Embryonic facial prominence (tissue), 1 donor: ENCODE data around the gene OPRL1.

ENCODE experiments used
- DNase-seq: peaks from one replicate; pipeline ENCODE4 v3.0.0-alpha.2; 2016; ENCODE audit errors: extremely low spot score

OPRL1 gene

DNA sequence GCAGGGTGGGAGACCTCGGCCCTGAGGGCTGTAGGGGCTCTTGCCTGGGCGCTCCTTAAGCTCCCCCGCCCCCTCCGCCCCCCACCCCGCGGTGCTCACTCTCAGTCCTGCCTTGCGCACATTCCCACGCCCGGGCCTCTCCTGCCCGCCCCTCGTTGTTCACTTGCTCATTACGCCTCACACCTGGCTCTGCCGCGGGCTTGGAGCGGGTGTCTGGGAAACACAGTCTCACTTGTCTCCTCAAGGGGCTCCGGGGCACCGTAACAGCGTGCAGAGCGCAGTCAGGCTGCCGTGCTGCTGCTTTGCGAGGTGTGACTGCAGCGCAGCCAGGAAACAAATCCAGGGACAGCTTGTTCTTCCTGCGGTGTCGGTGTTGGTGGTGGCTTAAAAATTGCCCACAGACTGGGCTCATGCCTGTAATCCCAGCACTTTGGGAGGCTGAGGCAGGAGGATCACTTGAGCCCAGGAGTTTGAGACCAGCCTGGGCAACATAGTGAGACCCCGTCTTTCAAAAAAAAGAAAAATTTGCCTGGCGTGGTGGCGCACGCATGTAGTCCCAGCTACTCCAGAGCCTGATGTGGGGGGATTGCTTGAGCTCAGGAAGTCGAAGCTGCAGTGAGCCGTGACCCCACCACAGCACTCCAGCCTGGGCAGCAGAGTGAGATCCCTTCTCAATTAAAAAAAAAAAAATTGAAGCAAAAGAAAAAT lies 22.9 kb downstream of the OPRL1 start:
- no peak for DNase-seq

DNA sequence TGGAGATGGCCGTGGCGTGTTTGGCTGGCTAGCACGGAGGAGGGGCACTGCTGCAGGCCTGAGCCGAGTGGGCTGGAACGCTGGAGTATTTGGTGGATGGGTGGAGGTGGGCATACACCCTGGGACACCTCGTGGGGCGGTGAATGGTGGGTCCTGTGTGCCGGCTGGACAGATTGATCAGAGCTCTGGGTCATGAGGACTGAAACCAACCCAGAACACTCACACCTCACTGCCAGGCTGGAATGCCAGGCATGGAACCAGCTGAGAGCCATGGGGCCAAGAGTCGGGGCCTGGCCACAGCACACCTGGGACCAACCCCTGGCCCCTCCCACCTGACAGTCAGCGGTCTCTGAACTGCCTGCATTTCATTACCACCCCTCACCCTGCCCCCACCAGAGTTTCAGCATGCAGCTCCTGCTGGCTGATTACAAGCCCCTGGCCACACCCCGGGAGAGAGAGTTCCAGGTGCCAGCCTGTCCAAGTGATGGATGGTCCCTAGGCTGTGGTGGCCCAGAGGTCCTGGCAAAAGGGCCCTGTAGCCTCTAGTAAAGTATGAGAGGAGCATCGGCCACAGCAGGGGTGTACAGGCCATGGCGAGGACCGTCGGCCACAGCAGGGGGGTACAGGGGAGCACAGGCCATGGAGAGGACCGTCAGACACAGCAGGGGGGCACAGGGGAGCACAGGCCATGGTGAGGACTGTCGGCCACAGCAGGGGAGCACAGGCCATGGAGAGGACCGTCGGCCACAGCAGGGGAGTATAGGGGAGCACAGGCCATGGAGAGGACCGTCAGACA lies 24.2 kb downstream of the OPRL1 start:
- no peak for DNase-seq

DNA sequence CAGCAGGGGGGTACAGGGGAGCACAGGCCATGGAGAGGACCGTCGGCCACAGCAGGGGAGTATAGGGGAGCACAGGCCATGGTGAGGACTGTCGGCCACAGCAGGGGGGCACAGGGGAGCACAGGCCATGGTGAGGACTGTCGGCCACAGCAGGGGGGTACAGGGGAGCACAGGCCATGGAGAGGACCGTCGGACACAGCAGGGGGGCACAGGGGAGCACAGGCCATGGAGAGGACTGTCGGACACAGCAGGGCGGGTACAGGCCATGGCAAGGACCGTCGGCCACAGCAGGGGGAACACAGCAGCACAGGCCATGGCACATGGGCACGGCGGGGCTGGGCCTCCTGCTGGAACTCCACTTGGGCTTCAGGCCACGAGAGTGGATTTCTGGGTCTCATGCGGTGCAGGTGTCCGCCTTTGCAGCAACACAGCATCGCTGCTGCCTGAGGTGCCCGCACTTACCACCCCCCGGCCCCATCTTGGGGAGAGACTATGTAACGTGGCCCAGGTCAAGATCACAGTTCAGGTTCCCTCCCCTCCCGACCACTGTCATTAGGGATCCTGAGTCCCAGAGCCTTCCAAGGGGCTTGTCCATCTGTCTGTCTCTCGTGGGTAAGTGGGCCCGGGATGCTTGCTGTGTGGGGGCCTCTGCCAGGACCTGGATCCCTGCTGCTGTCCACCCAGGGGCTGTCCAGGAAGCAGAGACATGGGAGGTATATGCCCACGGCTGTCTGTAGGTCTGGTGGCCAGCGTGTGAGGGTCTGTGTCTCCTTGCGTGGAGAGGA lies 25.0 kb downstream of the OPRL1 start:
- no peak for DNase-seq

DNA sequence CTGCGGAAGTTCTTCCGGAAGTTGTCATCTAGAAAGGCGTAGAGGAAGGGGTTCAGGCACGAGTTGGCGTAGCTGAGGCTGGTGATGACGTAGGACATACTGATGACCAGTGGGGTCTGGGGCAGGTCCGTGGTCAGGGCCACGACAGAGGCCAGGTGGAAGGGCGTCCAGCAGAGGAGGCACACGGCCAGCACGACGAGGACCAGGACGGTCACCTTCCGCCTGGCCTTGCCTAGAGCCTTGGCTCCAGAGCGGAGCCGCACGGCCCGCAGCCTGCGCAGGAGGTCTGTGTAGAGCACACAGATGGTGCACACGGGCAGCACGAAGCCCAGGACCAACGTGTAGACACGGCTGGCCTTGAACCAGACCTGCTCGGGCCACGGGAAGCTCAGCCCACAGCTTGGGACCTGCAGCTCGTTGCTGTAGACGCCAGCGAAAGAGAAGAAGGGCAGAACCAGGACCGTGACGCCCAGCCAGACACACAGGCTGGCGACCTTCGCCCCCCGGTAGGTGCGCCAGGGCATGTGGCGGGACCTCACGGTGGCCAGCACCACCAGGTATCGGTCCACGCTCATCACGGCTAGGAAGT lies 26.1 kb downstream of the OPRL1 start:
- DNase-seq = no peak

DNA sequence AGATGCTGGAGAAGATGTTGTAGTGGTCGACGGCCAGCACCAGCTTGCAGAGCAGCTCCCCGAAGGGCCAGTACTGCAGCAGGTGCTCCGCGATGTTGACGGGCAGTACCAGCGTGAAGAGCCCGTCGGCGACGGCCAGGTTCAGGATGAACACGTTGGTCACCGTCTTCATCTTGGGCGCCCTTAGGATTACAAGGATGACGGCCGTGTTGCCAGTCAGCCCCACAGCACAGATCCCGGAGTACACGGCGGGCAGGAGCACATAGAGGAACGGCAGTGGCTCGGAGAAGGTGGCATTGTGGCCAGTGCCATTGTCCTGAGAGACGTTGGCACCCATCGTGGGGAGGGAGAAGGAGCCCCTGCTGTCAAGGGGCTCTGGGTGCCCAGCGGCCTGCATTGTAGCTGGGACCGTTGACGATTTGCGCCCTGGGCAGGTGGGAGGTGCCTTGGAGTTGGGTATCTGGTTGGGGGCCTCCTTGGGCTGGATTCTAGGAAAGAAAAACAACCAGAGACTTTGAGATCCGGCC lies 26.6 kb downstream of the OPRL1 start:
- no peak for DNase-seq

DNA sequence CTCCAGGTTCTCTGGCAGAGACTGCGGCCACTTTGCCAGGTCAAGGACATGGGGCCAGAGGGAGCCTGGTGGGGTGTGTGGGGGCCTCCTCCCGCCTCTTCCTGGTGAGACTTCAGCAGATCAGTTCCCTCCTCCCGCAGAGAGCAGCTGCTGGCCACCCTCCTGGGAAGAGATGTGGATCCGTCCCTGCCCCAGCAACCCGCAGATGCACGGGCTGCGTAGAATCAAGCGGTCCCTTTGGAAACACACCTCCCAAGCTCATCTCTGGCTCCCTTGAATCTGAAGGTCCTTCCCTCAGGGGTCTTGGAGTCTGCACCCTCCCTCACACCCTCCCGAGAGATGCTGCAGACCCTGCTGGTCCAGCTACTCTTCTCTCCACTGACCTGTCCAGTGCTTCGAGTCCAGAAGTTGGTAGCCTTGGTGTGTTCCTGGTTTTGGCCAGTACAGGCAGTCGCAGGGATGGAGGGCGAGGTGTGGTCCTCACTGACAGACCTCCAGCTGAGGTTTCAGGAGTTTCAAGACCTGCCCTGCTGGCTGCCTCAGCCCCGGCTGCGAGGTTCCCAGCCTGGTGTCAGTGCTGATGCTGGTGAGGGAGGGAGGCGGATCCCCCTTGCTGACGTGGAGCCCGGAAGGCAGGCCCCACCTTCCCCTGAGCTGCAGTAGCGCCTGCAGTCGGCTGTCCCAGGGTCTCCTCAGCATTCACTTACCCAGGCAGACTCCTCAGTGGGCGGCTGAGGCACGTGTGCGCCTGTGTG lies 27.3 kb downstream of the OPRL1 start, which contains the start of gene NPBWR2:
NPBWR2 (minus strand) TSS at position 585 of the 755 bp plus-strand sequence. CDS start 734 bp downstream, outside the sequence.
- no peak for DNase-seq

DNA sequence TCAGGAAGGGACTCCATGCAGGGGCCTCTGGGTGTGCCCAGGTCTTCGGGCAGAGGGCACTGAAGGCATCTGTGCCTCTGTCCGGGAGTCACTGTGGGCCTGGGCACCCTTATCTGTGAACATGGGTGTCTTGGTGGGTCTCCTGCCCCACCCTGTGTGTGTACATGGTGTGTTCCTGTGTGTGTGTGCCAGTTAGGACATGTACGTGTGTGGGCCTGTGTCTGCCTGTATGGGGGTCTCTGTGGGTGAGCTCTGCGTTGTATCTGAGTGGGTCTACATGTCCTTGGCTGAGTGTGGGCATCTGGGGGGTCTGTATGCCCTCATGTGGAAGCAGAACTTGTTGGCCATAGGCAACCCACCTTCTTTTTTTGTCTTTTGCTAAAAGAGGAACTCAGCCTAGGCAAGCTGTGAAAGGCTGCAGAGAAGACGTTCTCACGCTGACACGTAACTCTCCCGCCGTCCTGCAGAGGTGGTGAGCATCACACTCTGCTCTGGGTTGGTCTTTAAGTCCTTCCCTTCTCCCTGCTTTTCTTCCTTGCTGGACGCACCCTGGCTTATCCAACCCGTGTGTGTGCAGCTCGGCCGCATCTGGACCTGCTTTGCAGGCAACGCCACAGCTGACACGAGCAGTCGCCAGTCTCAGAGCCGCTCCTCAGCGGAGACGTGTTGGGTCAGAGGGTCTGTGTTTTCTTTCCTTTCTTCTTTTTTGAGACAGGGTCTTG lies 28.0 kb downstream of the OPRL1 start:
- DNase-seq = no peak

DNA sequence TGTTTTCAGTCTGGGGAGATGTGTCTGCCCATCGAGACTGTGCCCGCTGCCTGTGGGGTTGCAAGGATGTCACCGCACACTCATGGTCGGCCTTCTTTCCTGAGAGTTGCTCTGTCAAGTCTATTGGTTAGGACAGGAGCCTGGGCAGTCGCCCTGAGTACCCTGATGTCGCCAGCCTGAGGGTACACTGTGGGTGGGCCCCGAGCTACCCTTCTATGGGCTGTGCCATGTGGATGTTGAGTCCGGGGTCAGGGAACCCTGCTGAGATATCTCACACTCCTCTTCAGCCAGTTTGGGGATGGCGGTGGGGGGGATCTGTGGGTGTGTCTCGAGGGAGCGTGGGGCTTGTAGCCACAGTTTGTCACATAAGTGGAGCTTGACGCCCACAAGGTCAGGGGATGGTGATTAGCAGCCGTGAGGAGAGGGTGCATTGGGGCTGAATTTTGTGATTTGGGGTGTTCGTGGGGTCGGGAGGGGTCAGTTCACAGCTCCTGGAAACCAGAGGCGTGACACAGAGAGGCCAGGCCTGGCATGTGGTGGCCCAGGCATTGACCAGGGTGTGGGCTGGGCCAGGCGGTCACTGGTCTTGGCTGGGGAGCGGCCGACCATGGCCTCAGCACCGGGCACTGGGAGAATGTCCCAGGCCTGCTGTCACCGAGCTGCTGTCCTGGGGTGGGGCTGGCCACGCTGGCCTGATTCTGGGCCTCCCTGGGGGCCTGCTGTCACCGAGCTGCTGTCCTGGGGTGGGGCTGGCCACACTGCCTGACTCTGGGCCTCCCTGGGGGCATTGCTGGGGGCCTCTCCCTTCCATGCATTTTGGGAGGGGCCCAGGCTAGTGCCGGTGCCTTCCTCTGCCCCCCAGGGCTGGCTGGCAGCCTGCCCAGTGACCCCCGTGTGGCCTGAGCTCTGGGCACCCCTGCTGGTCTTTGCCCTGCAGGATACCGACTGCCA lies 29.1 kb downstream of the OPRL1 start:
- DNase-seq = no peak

DNA sequence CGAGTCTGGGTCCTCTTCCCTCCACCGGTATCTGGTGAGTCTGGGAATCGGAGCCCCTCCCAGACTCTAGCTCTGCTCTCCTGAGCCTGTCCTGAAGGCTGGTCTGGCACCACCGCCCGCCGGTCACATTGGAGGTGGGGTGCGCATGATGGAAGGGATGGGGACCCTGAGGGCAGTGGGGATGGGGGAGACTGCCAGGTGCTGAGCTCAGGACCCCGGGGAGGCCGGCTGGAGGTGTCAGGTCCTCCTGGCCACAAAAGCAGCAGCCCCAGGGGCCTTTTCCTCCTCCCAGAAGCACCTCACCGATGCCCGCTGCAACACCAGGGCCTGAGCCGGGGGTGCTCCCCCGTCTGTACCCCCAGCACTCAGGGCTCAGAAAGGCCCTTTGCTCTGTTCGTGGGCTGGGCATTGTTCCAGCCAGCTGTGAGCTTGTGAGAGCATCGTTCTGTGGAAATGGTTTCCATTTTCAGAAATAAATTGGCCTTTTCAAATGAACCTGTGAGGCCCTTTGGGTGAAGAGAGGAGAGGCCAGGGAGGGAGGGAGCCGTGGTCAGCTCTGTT lies 30.0 kb downstream of the OPRL1 start:
- no peak for DNase-seq

DNA sequence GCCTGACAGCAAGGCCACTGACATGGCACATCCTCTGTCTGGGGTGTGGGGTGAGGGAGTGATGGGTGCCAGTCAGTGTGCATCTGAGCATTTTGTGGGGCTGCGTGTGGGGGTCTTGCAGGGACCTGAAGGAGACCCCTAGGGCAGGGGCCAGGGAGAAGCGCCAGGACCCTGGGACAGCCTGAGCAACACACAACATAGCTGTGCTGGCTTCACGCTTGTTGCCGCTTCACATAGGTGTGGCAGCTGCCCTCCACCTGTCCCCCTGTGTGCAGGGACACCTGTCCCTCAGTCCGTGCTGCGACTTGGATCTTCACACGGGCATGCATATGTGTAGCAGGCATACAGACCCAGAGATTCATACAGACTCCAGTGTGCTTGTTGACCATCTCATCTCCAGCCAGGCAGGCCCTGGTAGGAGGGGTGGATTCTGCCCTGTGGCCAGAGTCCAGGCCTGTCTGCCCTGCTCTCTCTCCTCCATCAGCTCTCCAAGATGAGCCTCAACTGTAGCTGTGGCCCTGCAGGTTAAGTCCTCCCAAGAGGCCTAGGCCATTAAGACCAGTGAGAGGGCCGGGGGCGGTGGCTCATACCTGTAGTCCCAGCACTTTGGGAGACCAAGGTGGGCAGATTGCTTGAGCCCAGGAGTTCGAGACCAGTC lies 30.7 kb downstream of the OPRL1 start:
- no peak for DNase-seq

DNA sequence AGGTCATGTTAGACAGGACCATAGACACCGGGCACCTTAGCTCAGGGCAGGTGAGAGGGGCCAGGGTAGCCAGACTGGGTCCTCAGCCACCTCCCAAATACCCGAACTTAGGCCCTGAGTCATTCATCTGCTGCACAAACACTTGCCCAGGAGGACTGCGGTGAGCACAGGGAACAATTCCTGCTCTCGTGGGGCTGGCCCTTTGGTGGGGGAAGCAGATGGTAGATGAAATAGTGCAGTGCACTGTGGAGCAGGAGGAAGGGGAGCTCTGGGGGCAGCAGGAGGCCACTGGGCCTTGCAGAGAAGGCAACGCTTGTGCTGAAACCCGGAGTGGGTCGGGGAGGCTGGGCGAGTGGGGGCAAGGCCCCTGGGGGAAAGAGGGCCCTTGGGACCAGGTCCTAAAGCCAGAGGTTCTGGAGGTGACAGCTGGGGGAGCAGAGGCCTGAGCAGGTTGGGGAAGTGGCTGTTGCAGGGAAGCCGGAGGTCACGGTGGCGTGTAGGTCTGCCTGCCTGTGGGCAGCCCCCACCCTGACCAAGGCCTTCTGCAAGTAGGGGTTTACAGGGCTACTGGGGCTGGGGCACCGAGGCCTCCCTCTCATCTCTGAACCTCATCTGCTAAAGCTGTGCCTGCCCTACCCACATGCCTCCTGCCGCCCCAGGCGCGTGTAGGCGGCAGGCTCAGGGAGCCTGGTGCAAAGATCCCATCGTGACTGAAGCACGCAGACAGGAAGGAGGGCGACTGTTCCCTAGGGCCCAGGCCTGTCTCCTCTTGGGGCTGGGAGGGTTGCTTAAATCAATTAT lies 32.2 kb downstream of the OPRL1 start:
- DNase-seq = no peak

DNA sequence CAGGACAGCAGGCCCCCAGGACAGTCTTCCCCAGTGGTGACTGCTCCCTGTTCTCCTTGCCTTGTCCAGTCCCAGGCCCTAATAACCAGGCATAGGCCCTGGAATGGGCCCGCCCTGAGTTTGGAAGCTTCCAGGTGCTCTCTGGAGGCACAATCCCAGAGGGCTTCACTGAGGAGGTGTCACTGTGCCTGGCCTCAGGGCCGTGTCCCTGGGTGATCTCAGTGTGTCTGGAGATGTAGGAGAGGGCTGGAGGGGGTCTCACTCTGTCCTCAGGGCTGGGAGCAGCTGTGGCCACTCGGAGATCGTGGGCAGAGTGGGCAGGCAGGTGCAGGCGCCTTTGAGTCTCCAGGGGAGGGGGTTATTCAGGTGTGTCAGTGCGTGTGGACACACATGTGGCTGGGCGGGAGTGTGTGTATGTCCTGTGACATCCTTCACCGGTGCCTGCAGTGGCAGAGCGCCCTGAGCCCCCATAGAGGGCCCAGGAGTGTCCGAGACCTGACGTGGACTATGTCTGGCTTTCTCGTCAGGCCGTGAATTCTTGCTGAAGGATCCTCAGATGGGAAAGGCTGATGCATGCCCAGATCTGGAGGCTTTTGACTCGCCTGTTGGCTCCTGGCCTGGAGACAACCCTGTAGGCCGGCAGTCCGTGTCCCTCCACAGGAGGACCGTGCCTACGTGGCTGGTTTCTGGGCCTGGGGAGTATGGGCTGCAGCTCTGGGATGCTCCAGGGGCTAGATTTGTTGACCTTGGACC lies 33.0 kb downstream of the OPRL1 start:
- no peak for DNase-seq

DNA sequence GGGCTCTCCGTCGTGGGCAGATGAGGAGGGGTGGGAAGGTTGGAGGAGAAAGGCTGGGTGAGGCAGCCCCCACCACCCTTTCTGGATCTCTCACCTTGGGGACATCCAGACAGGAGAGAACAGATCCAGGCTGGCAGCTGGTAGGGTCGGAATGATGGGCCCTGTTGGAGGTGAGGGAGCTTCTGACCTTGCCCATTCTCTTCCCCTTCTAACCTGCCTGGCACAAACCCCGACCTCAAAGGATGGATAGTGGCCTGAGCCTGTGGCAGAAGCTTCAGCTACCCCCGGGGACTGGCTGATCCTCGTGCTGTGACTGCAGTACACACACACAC lies 33.5 kb downstream of the OPRL1 start:
- no peak for DNase-seq

DNA sequence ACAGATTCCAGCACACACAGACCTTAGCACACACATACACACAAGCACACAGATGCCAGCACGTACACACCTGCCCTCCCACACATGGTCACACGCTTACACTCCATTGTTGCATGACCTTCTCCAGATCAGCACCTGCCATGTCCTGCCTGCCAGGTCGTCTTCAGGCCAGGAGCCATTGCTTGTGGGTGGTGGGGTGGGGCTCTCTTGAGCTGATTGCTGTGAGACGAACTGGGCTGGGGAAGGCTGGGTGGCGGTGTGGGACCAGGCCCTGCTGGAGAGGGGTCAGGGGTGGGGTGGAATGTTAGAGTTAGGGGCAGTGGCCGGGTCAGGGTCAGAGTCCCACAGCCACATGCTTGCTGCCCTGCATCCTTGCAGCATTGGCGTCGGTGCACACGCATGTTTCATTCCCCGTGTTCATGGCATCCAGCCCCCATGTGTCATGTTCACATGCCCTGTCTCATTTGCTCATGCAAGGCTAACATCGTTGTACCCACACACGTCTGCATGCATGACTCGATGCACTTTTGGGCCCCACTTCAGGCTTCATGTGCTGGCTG lies 34.0 kb downstream of the OPRL1 start:
- no peak for DNase-seq

DNA sequence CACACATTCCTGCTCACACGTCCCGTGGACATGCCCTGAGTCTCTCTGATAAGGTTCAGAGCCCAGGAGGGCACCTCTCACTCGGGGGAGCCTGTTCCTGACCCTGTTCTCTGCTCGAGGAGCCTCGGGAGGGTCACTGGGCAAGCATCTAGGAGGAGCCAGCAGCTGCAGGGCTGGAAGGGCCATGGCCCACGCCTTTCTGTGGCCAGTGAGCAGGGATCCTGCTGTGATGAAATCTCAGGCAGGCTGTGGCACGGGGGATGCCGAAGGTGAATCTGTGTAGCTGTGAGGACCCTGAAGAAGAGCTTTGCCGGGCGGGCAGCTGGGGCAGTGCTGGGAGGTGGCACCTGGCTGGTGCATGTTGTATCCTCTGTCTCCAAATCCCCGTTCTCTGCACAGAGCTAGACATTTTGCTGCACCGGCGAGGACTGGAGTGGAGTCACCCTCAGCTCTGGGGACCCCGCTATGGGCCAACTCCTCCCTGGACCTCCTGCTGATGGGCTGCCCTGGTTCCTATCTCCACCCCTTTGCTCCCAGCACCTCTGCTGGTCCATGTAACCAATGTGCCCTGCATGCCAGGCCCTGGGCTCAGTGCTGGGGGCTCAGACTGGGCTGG lies 34.6 kb downstream of the OPRL1 start:
- DNase-seq = no peak
